ENCODE measurements around the gene RERE.

- no peak for TF ChIP-seq POLR2A (IDR thresholded peaks at IDR 0.05)
- TF ChIP-seq CTCF (IDR thresholded peaks at IDR 0.05): no peak
Observed at GRCh38 chr1:8841395-8841794, 24.0 kb upstream of the RERE start.
